Testis (tissue), 3 donors: Measurements from ENCODE around the gene CACNA2D1. TPM values are rescaled to one million over a fixed set of nuclear protein-coding genes. Genes with fewer than 3 reads are reported as not detected.

Experiments used
- DNase-seq: peaks from one replicate; pipeline ENCODE4 v3.0.0-alpha.2; 2019
- H3K27ac ChIP-seq, 2 donors: fragments of 200-600 bp; sonication (generic); one replicate each; pipeline ENCODE4 v1.5.1; 2019
- H3K27me3 ChIP-seq: fragments of 200-600 bp; sonication (generic); one replicate; pipeline ENCODE4 v1.5.1; 2019
- H3K36me3 ChIP-seq: fragments of 200-600 bp; sonication (generic); one replicate; pipeline ENCODE4 v1.5.1; 2017; ENCODE audit warnings: low read depth; ENCODE audit errors: missing control alignments
- H3K4me1 ChIP-seq: fragments of 200-600 bp; sonication (generic); one replicate; pipeline ENCODE4 v1.5.1; 2019
- H3K4me3 ChIP-seq, 2 donors: fragments of 200-600 bp; sonication (generic); one replicate each; pipeline ENCODE4 v1.5.1; 2017 to 2019
- H3K9me3 ChIP-seq: fragments of 200-600 bp; sonication (generic); one replicate; pipeline ENCODE4 v1.5.1; 2017
- CTCF ChIP-seq, 3 experiments: fragments of 450-650 bp in 2 of 3; fragments of 200-600 bp in 1 of 3; sonication (generic) in 1 of 3; IDR thresholded peaks; one replicate each; pipeline ENCODE4 v1.5.1; 2016 to 2019; ENCODE audit warnings: antibody characterized with exemption in 3 of 3, mild to moderate bottlenecking in 2 of 3, moderate library complexity in 1 of 3
- POLR2A ChIP-seq: fragments of 450-650 bp; IDR thresholded peaks from one replicate; pipeline ENCODE4 v1.6.1; 2017; ENCODE audit warnings: antibody characterized with exemption, mild to moderate bottlenecking, moderate library complexity
- WGBS, 2 donors: methylation state at CpG; one replicate each; pipeline ENCODE4 v1.1.5; 2018; 5-methylcytosine and 5-hydroxymethylcytosine counted together
- intact Hi-C: fragments of 100-400 bp; cut with DNase I; formaldehyde crosslinking; loops from one replicate; pipeline ENCODE4 v1.15.1; 2023; ENCODE audit warnings: low total_unique reads
- polyA plus RNA-seq: library from polyadenylated mRNA; stranded (reverse); fragments of 350-450 nt; fragmentation: Illumina TruSeq; extraction: RNeasy Lipid Tissue Mini Kit (QIAGEN cat#74804); gene quantifications from one replicate; pipeline ENCODE4 v1.2.3, GENCODE V29; 2014; ENCODE audit warnings: low read depth, low replicate concordance; ENCODE audit not compliant: insufficient read depth
- total RNA-seq, 2 donors: library from RNA; depleted of rRNA; stranded (reverse); fragments of >200 nt; gene quantifications; one replicate each; pipeline ENCODE4 v1.2.3, GENCODE V29; 2016

The CACNA2D1 gene
- total and polyA plus RNA-seq, 3 donors from 2014 or later: 5.4 to 29.1 (median 28.0) TPM

DNA sequence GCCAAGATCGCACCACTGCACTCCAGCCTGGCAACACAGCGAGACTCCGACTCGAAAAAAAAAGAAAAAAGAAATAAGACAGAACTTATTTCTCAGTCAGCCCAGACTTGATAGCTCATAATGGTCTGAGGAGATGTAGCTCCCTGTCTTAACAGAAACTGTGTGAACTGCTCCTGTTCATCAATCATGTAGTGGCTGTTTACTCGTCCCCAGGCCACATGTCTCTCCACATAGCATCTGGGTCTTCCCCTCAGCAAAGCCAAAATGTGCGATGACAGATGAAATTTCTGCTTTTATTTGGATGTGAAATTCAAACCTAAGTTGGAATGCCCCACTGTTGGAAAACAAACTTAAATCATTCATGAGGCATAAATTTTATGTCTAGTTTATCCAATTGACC, 219.0 kb downstream of the CACNA2D1 start:
- Histone ChIP-seq H3K36me3 (no peaks in the 10 kb centered on the region), H3K4me1 (no peaks in the 10 kb centered on the region), H3K9me3 (no peaks in the 10 kb centered on the region), H3K4me3 (no peak overlapping the region), H3K27ac (no peak overlapping the region), H3K27me3 (no peaks in the 10 kb centered on the region)
- WGBS, 2 donors: 90 to 93% methylated on average over 6 of the region's 6 CpGs
- intact Hi-C loops: no loop called here
- no peak for TF ChIP-seq POLR2A
- TF ChIP-seq CTCF (IDR thresholded peaks at IDR 0.05): no peak
- DNase-seq: no peak

DNA sequence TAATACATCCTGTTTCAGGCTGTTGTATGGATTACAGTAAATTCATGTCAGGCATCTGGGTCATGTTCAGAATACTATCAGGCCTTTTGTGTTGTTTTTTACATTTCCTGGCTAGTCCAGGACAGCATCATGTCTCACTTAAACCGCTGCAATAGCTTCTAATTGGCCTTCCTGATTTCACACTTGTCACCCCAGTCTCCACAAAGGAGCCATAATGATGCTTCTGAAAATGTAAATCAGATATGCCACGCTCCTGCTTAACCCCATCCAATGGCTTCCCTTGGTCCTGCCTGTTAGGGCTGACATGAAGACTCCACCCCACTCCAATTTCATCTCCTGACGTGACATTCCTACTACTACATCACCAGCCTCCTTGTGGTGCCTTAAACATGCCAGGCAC, 220.0 kb downstream of the CACNA2D1 start:
- intact Hi-C loops: no loop called here
- no peaks in the 10 kb centered on the region for H3K4me1 ChIP-seq
- H3K4me3 ChIP-seq: no peak overlapping the region
- H3K36me3 ChIP-seq: no peaks in the 10 kb centered on the region
- DNase-seq: no peak
- WGBS, 2 donors: 67 to 93% methylated on average over 3 of the region's 3 CpGs
- no peak overlapping the region for H3K27ac ChIP-seq
- TF ChIP-seq CTCF (IDR thresholded peaks at IDR 0.05) (no peak), POLR2A (no peak)
- H3K9me3 ChIP-seq: no peaks in the 10 kb centered on the region
- H3K27me3 ChIP-seq: no peaks in the 10 kb centered on the region

DNA sequence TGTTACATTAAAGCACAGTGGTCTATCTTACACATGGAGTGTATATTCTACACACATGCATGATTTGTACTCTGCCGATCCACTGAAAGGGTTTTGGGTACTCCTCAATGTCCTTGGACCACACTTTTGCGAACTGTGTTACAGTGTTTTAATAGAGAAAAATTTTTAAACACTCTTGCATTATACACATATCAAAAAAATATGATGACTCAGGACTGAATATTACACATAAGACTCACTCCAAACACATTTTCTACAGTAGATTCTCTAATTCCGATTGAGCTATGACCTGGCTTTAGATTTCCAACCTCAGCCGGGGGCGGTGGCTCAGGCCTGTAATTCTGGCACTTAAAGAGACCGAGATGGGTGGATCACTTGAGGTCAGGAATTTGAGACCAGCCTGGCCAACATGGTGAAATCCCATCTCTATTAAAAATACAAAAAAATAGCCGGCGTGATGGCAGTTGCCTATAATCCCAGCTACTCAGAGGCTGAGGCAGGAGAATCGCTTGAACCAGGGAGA, 222.4 kb downstream of the CACNA2D1 start:
- no peak for TF ChIP-seq POLR2A
- no peak for TF ChIP-seq CTCF (IDR thresholded peaks at IDR 0.05)
- no peaks in the 10 kb centered on the region for H3K4me1 ChIP-seq
- no peak overlapping the region for H3K4me3 ChIP-seq
- no peak for DNase-seq
- no peak overlapping the region for H3K27ac ChIP-seq
- H3K27me3 ChIP-seq: no peaks in the 10 kb centered on the region
- 92 to 94% methylated on average over 9 of the region's 9 CpGs for WGBS, 2 donors
- intact Hi-C loops: no loop called here
- H3K36me3 ChIP-seq: no peaks in the 10 kb centered on the region
- H3K9me3 ChIP-seq: no peaks in the 10 kb centered on the region

DNA sequence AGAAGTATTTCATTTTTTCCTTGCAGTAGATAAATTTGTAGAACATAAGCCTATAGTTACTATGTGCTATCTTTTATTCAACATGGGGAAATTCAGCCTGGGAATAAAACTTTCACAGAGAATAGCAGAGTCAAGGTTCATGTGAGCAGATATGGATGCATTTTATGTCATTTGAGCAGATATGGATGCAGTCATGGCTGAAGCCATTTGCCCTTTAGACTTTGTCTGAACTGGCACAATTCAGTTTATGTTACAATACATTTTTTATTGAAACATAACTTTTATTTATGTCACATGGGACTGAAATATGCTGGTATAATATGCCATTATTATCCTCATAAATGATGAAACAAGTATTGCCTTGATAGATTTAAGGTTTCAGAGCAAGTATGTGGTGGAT, 231.1 kb downstream of the CACNA2D1 start:
- DNase-seq: no peak
- no peaks in the 10 kb centered on the region for H3K36me3 ChIP-seq
- H3K27ac ChIP-seq: no peak overlapping the region
- H3K9me3 ChIP-seq: no peaks in the 10 kb centered on the region
- intact Hi-C loops: no loop called here
- peaks cover 13% of the 10 kb centered on the region for H3K4me1 ChIP-seq
- H3K4me3 ChIP-seq: no peak overlapping the region
- no peak for TF ChIP-seq CTCF (IDR thresholded peaks at IDR 0.05)
- no peak for TF ChIP-seq POLR2A
- H3K27me3 ChIP-seq: no peaks in the 10 kb centered on the region

- H3K9me3 ChIP-seq: no peaks in the 10 kb centered on the region
- no peak for TF ChIP-seq CTCF (IDR thresholded peaks at IDR 0.05)
- no peak for TF ChIP-seq POLR2A
- no peaks in the 10 kb centered on the region for H3K36me3 ChIP-seq
- H3K4me1 ChIP-seq: peaks cover 13% of the 10 kb centered on the region
- H3K4me3 ChIP-seq: no peak overlapping the region
- no peaks in the 10 kb centered on the region for H3K27me3 ChIP-seq
- no peak for DNase-seq
- 76 to 83% methylated on average over 1 of the region's 1 CpG for WGBS, 2 donors
- H3K27ac ChIP-seq: no peak overlapping the region
- intact Hi-C loops: no loop called here
These were observed 232.2 kb downstream of the CACNA2D1 start for GRCh38 chr7:82211333-82211732.
